Prostate gland (tissue), 2 donors: Measurements from ENCODE around the gene ST14. TPM values are rescaled to one million over a fixed set of nuclear protein-coding genes. Genes with fewer than 3 reads are reported as not detected.
"Not testable (repeated sequence)": the region's sequence is repeated elsewhere in the genome, so short reads cannot be mapped to it uniquely, and the experiment has no call there.

ENCODE experiments used
- DNase-seq: peaks from one replicate; pipeline ENCODE4 v3.0.0-alpha.2; 2019; ENCODE audit warnings: low spot score
- H3K27ac ChIP-seq, 2 donors: fragments of 200-600 bp; sonication (generic); 2 replicates each; pipeline ENCODE4 v1.5.1; 2017 to 2019
- H3K27me3 ChIP-seq: fragments of 200-600 bp; sonication (generic); replicated peaks from 2 replicates; pipeline ENCODE4 v1.5.1; 2019; ENCODE audit not compliant: insufficient read depth
- H3K36me3 ChIP-seq, 2 donors: fragments of 200-600 bp; sonication (generic); 1 replicate in 1 of 2; 2 replicates in 1 of 2; pipeline versions ENCODE4 v1.5.1 to v1.8.1; 2017 to 2019
- H3K4me1 ChIP-seq: fragments of 200-600 bp; sonication (generic); replicated peaks from 2 replicates; pipeline ENCODE4 v1.5.1; 2019
- H3K4me3 ChIP-seq, 2 donors: fragments of 200-600 bp; sonication (generic); 2 replicates each; pipeline ENCODE4 v1.5.1; 2017 to 2019
- H3K9me3 ChIP-seq: fragments of 200-600 bp; sonication (generic); 2 replicates; pipeline ENCODE4 v1.5.1; 2017
- POLR2A ChIP-seq: fragments of 450-650 bp; IDR thresholded peaks from one replicate; pipeline ENCODE4 v1.6.1; 2016; ENCODE audit warnings: antibody characterized with exemption, mild to moderate bottlenecking
- POLR2AphosphoS5 ChIP-seq: sonication (generic); formaldehyde crosslinking; IDR thresholded peaks from one replicate; pipeline ENCODE4 v1.6.1; 2017; ENCODE audit warnings: antibody characterized with exemption
- WGBS: methylation state at CpG from one replicate; pipeline ENCODE4 v1.1.5; 2018; 5-methylcytosine and 5-hydroxymethylcytosine counted together
- intact Hi-C: fragments of 100-400 bp; cut with DNase I; formaldehyde crosslinking; loops from one replicate; pipeline ENCODE4 v1.14.2; 2022
- small RNA-seq, 2 donors: library from RNA; depleted of rRNA; stranded (forward); fragments of <200 nt; gene quantifications; one replicate each; pipeline ENCODE3, GENCODE V24; 2016
- total RNA-seq, 2 donors: library from RNA; depleted of rRNA; stranded (reverse); fragments of >200 nt; gene quantifications; one replicate each; pipeline ENCODE4 v1.1.0, GENCODE V29; 2016
- TF ChIP-seq, protein P1 (sequence below), 4 experiments: fragments of 200-600 bp in 2 of 4; fragments of 450-650 bp in 2 of 4; sonication (generic) in 2 of 4; IDR thresholded peaks; 1 replicate in 3 of 4; 2 replicates in 1 of 4; pipeline ENCODE4 v1.5.1; 2016 to 2019; ENCODE audit warnings: antibody characterized with exemption in 4 of 4, mild to moderate bottlenecking in 2 of 4, moderate library complexity in 2 of 4

Gene ST14
- total RNA-seq, 2 donors from 2014 or later, result 39.8 to 114 TPM

GRCh38 chr11:130246738-130247137, 87.2 kb downstream of the ST14 start:
- intact Hi-C loops, result no loop called here
- Histone ChIP-seq H3K27ac (no peak overlapping the region), H3K27me3 (no peaks in the 10 kb centered on the region), H3K4me1 (no peaks in the 10 kb centered on the region), H3K36me3 (no peaks in the 10 kb centered on the region), H3K4me3 (no peak overlapping the region), H3K9me3 (no peaks in the 10 kb centered on the region)
- DNase-seq, result no peak
- TF ChIP-seq, protein P1, sequence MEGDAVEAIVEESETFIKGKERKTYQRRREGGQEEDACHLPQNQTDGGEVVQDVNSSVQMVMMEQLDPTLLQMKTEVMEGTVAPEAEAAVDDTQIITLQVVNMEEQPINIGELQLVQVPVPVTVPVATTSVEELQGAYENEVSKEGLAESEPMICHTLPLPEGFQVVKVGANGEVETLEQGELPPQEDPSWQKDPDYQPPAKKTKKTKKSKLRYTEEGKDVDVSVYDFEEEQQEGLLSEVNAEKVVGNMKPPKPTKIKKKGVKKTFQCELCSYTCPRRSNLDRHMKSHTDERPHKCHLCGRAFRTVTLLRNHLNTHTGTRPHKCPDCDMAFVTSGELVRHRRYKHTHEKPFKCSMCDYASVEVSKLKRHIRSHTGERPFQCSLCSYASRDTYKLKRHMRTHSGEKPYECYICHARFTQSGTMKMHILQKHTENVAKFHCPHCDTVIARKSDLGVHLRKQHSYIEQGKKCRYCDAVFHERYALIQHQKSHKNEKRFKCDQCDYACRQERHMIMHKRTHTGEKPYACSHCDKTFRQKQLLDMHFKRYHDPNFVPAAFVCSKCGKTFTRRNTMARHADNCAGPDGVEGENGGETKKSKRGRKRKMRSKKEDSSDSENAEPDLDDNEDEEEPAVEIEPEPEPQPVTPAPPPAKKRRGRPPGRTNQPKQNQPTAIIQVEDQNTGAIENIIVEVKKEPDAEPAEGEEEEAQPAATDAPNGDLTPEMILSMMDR (IDR thresholded peaks at IDR 0.05), result no peak
- TF ChIP-seq POLR2AphosphoS5 (no peak), POLR2A (no peak)
- 87% methylated on average over 3 of the region's 3 CpGs for WGBS

- no peak for DNase-seq
- intact Hi-C loops, result no loop called here
- 91% methylated on average over 2 of the region's 2 CpGs for WGBS
Observed at GRCh38 chr11:130247319-130247718, 87.7 kb downstream of the ST14 start.

DNA sequence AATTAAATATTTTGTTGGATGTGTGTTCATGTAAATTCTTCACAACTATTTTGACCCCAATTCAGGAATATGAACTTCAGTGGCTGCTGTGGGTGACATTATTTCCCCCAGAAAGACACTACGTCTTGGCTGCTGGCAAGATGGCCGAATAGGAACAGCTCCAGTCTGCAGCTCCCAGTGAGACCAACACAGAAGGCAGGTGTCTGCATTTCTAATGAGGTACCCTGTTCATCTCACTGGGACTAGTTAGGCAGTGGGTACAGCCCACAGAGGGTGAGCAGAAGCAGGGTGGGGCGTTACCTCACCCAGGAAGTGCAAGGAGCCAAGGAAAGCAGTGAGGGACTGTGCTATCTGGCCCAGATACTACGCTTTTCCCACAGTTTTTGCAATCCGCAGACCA, 89.8 kb downstream of the ST14 start:
- Histone ChIP-seq H3K4me1 (no peaks in the 10 kb centered on the region), H3K36me3 (no peaks in the 10 kb centered on the region), H3K9me3 (no peaks in the 10 kb centered on the region), H3K27me3 (no peaks in the 10 kb centered on the region), H3K4me3 (no peak overlapping the region), H3K27ac (no peak overlapping the region)
- intact Hi-C loops, result no loop called here
- no peak for DNase-seq
- TF ChIP-seq, protein P1 (IDR thresholded peaks at IDR 0.05), result no peak
- TF ChIP-seq POLR2AphosphoS5 (no peak), POLR2A (no peak)
- 96% methylated on average over 5 of the region's 5 CpGs for WGBS

More at GRCh38 chr11:130247319-130247718, 87.7 kb downstream of the ST14 start:
- Histone ChIP-seq H3K27ac (no peak overlapping the region), H3K4me3 (no peak overlapping the region), H3K36me3 (no peaks in the 10 kb centered on the region), H3K27me3 (no peaks in the 10 kb centered on the region), H3K9me3 (no peaks in the 10 kb centered on the region), H3K4me1 (no peaks in the 10 kb centered on the region)
- TF ChIP-seq POLR2A (no peak), POLR2AphosphoS5 (no peak)
- TF ChIP-seq, protein P1 (IDR thresholded peaks at IDR 0.05), result no peak

- H3K9me3 ChIP-seq, H3K4me1 ChIP-seq, intact Hi-C loops, H3K27ac ChIP-seq, H3K27me3 ChIP-seq, H3K36me3 ChIP-seq, H3K4me3 ChIP-seq, DNase-seq: not testable (repeated sequence)
- 89% methylated on average over 5 of the region's 5 CpGs for WGBS
Observed at GRCh38 chr11:130249929-130250328, 90.3 kb downstream of the ST14 start.

DNA sequence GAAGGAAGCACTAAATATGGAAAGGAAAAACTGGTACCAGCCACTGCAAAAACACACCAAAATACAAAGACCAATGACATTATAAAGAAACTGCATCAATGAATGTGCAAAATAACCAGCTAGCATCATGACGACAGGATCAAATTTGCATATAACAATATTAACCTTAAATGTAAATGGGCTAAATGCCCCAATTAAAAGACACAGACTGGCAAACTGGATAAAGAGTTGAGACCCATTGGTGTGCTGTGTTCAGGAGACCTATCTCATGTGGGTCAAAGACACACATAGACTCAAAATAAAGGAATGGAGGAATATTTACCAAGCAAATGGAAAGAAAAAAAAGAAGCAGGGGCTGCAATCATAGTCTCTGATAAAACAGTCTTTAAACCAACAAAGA, 92.2 kb downstream of the ST14 start:
- H3K9me3 ChIP-seq, H3K4me1 ChIP-seq, intact Hi-C loops, H3K27me3 ChIP-seq, H3K4me3 ChIP-seq, H3K36me3 ChIP-seq, H3K27ac ChIP-seq, DNase-seq: not testable (repeated sequence)
- WGBS, result 86% methylated on average over 1 of the region's 1 CpG

Small RNA genes lying within 50 kb of the gene (small RNA-seq; reads per million reads assigned to genes)
- gene RF00015, result 0 reads per million in 2 donors

Other genes with a start within 250 kb of the ST14 start
- 1 to 10 TPM; 7.0 to 7.7 TPM for gene PRDM10, start 156.9 kb upstream of the ST14 start, total RNA-seq
- gene APLP2, start 89.9 kb upstream of the ST14 start, total RNA-seq, result 100 to 1,000 TPM; 222 to 434 TPM
- gene ZBTB44, start 155.1 kb downstream of the ST14 start, total RNA-seq, result 10 to 100 TPM; 35.9 to 80.3 TPM